Calu3 (cell line): ENCODE data around the gene HMCN1. TPM values are rescaled to one million over a fixed set of nuclear protein-coding genes. Genes with fewer than 3 reads are reported as not detected.
"Not testable (repeated sequence)": the region's sequence is repeated elsewhere in the genome, so short reads cannot be mapped to it uniquely, and the experiment has no call there.

Experiments used
- BruUV-seq: library from RNA; stranded (reverse); fragments of 400-500 nt; replicated peaks from 2 replicates; lab custom pipeline; 2021; lab: Mats Ljungman, UMichigan
- CTCF ChIA-PET: fragments of 300-600 bp; sonication (Branson Sonifier 250); formaldehyde crosslinking; loops from one replicate; lab custom pipeline; 2022; ENCODE audit warnings: antibody characterized with exemption; lab: Charles Lee
- DNase-seq: peaks from one replicate; pipeline ENCODE4 v3.0.0; 2022
- H3K27ac Mint-ChIP-seq: one replicate; pipeline ENCODE4 v1.8.0; 2022; ENCODE audit warnings: mixed read lengths; ENCODE audit not compliant: unreplicated experiment
- H3K27me3 Mint-ChIP-seq: one replicate; pipeline ENCODE4 v1.8.0; 2022; ENCODE audit warnings: mixed read lengths; ENCODE audit not compliant: unreplicated experiment
- H3K36me3 Mint-ChIP-seq: one replicate; pipeline ENCODE4 v1.8.0; 2022; ENCODE audit warnings: mild to moderate bottlenecking, moderate library complexity, mixed read lengths; ENCODE audit not compliant: insufficient read depth, unreplicated experiment
- H3K4me1 Mint-ChIP-seq: one replicate; pipeline ENCODE4 v1.8.0; 2022; ENCODE audit warnings: mild to moderate bottlenecking, low read depth, mixed read lengths; ENCODE audit not compliant: unreplicated experiment
- H3K4me3 Mint-ChIP-seq: one replicate; pipeline ENCODE4 v1.8.0; 2022; ENCODE audit warnings: mild to moderate bottlenecking, low read depth, moderate library complexity, mixed read lengths; ENCODE audit not compliant: unreplicated experiment
- H3K9me3 Mint-ChIP-seq: one replicate; pipeline ENCODE4 v1.8.0; 2022; ENCODE audit warnings: low read depth, mixed read lengths; ENCODE audit not compliant: unreplicated experiment
- CTCF ChIP-seq: fragments of 200-600 bp; IDR thresholded peaks from one replicate; pipeline ENCODE4 v1.8.0; 2022; ENCODE audit warnings: antibody characterized with exemption; ENCODE audit not compliant: unreplicated experiment
- intact Hi-C: fragments of 100-400 bp; cut with micrococcal nuclease; formaldehyde crosslinking; loops from one replicate; pipeline ENCODE4 v1.10.0; 2022; ENCODE audit not compliant: unreplicated experiment
- total RNA-seq: library from RNA; stranded (reverse); gene quantifications from 2 replicates; pipeline ENCODE4 v1.2.3, GENCODE V29; 2022

The HMCN1 gene
- total RNA-seq, 1 experiment from 2014 or later: 0.05 TPM

GRCh38 chr1:185880330-185880729, 146.1 kb downstream of the HMCN1 start:
- intact Hi-C loops: no loop called here
- no peak overlapping the region for H3K27ac Mint-ChIP-seq
- TF ChIP-seq CTCF: no peak
- CTCF ChIA-PET: interaction anchor here (0.7 to 1.1 kb wide), 2 partner anchors 9 to 15 kb away, joined by 3 read pairs; no protein-coding TSS in a partner anchor
- H3K4me1 Mint-ChIP-seq: no peaks in the 10 kb centered on the region
- BruUV-seq: no TSS peak
- H3K36me3 Mint-ChIP-seq: no peaks in the 10 kb centered on the region
- H3K4me3 Mint-ChIP-seq: no peak overlapping the region
- no peaks in the 10 kb centered on the region for H3K27me3 Mint-ChIP-seq
- no peak for DNase-seq
- H3K9me3 Mint-ChIP-seq: no peaks in the 10 kb centered on the region

- no TSS peak for BruUV-seq
- H3K36me3 Mint-ChIP-seq: no peaks in the 10 kb centered on the region
- H3K27ac Mint-ChIP-seq: no peak overlapping the region
- intact Hi-C loops: no loop called here
- no peaks in the 10 kb centered on the region for H3K4me1 Mint-ChIP-seq
- no peak for TF ChIP-seq CTCF
- CTCF ChIA-PET: interaction anchor here (0.7 to 1.1 kb wide), 2 partner anchors 10 to 14 kb away, joined by 3 read pairs; no protein-coding TSS in a partner anchor
- no peaks in the 10 kb centered on the region for H3K9me3 Mint-ChIP-seq
- H3K27me3 Mint-ChIP-seq: no peaks in the 10 kb centered on the region
- DNase-seq: no peak
- no peak overlapping the region for H3K4me3 Mint-ChIP-seq
These were observed 146.7 kb downstream of the HMCN1 start for GRCh38 chr1:185880779-185881333.

GRCh38 chr1:185886046-185886445, 151.9 kb downstream of the HMCN1 start:
- BruUV-seq: no TSS peak

GRCh38 chr1:185886671-185887070, 152.5 kb downstream of the HMCN1 start:
- no peak for DNase-seq
- BruUV-seq: no TSS peak

More at GRCh38 chr1:185886046-185886445, 151.9 kb downstream of the HMCN1 start:
- Mint-ChIP-seq H3K9me3 (no peaks in the 10 kb centered on the region), H3K4me3 (no peak overlapping the region), H3K36me3 (no peaks in the 10 kb centered on the region), H3K27ac (no peak overlapping the region), H3K4me1 (no peaks in the 10 kb centered on the region), H3K27me3 (no peaks in the 10 kb centered on the region)
- DNase-seq: no peak
- TF ChIP-seq CTCF: no peak
- intact Hi-C loops: no loop called here
- CTCF ChIA-PET: interaction anchor here (0.6 kb wide), 1 partner anchor 337 kb away, joined by 3 read pairs; no protein-coding TSS in a partner anchor

GRCh38 chr1:185892831-185893403, 158.7 kb downstream of the HMCN1 start:
- H3K4me3 Mint-ChIP-seq, intact Hi-C loops, BruUV-seq: not testable (repeated sequence)

More at GRCh38 chr1:185886671-185887070, 152.5 kb downstream of the HMCN1 start:
- H3K9me3 Mint-ChIP-seq: no peaks in the 10 kb centered on the region
- no peak overlapping the region for H3K4me3 Mint-ChIP-seq
- TF ChIP-seq CTCF: no peak
- intact Hi-C loops: no loop called here
- no peaks in the 10 kb centered on the region for H3K4me1 Mint-ChIP-seq
- no peaks in the 10 kb centered on the region for H3K36me3 Mint-ChIP-seq
- CTCF ChIA-PET: interaction anchor here (0.7 to 1.2 kb wide), 2 partner anchors 142 to 151 kb away, joined by 3 to 4 read pairs; no protein-coding TSS in a partner anchor
- H3K27ac Mint-ChIP-seq: no peak overlapping the region
- H3K27me3 Mint-ChIP-seq: no peaks in the 10 kb centered on the region

More at GRCh38 chr1:185892831-185893403, 158.7 kb downstream of the HMCN1 start:
- DNase-seq, H3K4me1 Mint-ChIP-seq, H3K27ac Mint-ChIP-seq, H3K36me3 Mint-ChIP-seq, H3K9me3 Mint-ChIP-seq, CTCF ChIA-PET, H3K27me3 Mint-ChIP-seq: not testable (repeated sequence)
